K562 (cell line): Measurements from ENCODE around the gene ENDOD1. TPM values are rescaled to one million over a fixed set of nuclear protein-coding genes. Genes with fewer than 3 reads are reported as not detected.

Experiments
- ATAC-seq: fragments of 200-7000 bp; cut with Tn5 transposase; 3 replicates; pipeline ENCODE4 v1.9.1; 2020; ENCODE audit warnings: moderate library complexity
- BruUV-seq: library from RNA; stranded (reverse); fragments of 400-500 nt; replicated peaks from 2 replicates; lab custom pipeline; 2021; lab: Mats Ljungman, UMichigan
- CTCF ChIA-PET: fragments of 300-600 bp; formaldehyde crosslinking; extraction: SDS; loops from one replicate; lab custom pipeline; 2021; ENCODE audit warnings: low intra/inter-chr PET ratio; lab: Yijun Ruan, JAX
- POLR2A ChIA-PET: fragments of 300-600, 350-650 bp; sonication (Branson Sonifier 250); formaldehyde crosslinking; extraction: SDS; loops from one replicate; lab custom pipeline; 2021; ENCODE audit warnings: antibody characterized with exemption, inconsistent platforms; lab: Yijun Ruan, JAX
- DNase-seq, 4 experiments: peaks; one replicate each; pipeline versions ENCODE4 v3.0.0 to v3.0.0-alpha.2; 2011 to 2018; ENCODE audit warnings: low spot score in 3 of 4, mixed read lengths in 3 of 4; ENCODE audit errors: extremely low read depth in 1 of 4
- FAIRE-seq: peaks from 2 replicates; lab custom pipeline; 2011; peaks lifted over from hg19 to GRCh38; lab: Jason Lieb, UNC
- H2AFZ ChIP-seq: 2 replicates; pipeline ENCODE4 v1.6.0; 2011; ENCODE audit warnings: low read depth, low read length, control low read depth, inconsistent platforms
- H3K27ac ChIP-seq: fragments of 200-600 bp; 3 replicates; pipeline ENCODE4 v1.8.0; 2011; ENCODE audit warnings: low read depth, mild to moderate bottlenecking, control low read depth, inconsistent platforms, low read length, moderate library complexity, mixed read lengths; ENCODE audit errors: extremely low read depth
- H3K27me3 ChIP-seq, 2 experiments: fragments of 300-600 bp in 1 of 2; 2 replicates in 1 of 2; 3 replicates in 1 of 2; pipeline versions ENCODE4 v1.6.0 to v1.8.0; 2011; ENCODE audit warnings: inconsistent platforms in 2 of 2, low read length in 2 of 2, mild to moderate bottlenecking in 1 of 2, mixed read lengths in 1 of 2, moderate library complexity in 1 of 2; ENCODE audit not compliant: control insufficient read depth in 2 of 2, insufficient read depth in 2 of 2
- H3K36me3 ChIP-seq: fragments of 300-600 bp; 3 replicates; pipeline ENCODE4 v1.8.0; 2011; ENCODE audit warnings: mild to moderate bottlenecking, low read length, inconsistent platforms; ENCODE audit not compliant: control insufficient read depth, insufficient read depth
- H3K4me1 ChIP-seq, 2 experiments: fragments of 200-600 bp in 1 of 2; replicated peaks in 1 of 2; 2 replicates in 1 of 2; 3 replicates in 1 of 2; pipeline versions ENCODE4 v1.5.1 to v1.8.0; 2011; ENCODE audit warnings: inconsistent platforms in 2 of 2, low read length in 2 of 2, mild to moderate bottlenecking in 1 of 2, mixed read lengths in 1 of 2, moderate library complexity in 1 of 2; ENCODE audit not compliant: control insufficient read depth in 2 of 2, insufficient read depth in 2 of 2
- H3K4me2 ChIP-seq: 2 replicates; pipeline ENCODE4 v1.6.1; 2011; ENCODE audit warnings: low read length, control low read depth, inconsistent platforms, mixed read lengths; ENCODE audit not compliant: insufficient read depth
- H3K4me3 ChIP-seq: fragments of 200-600 bp; sonication (generic), shearing (Covaris generic); 2 replicates; pipeline ENCODE4 v1.5.1; 2016; ENCODE audit warnings: control low read depth, inconsistent platforms
- H3K79me2 ChIP-seq: fragments of 200-600 bp; 3 replicates; pipeline ENCODE4 v1.8.0; 2011; ENCODE audit warnings: low read length, inconsistent platforms; ENCODE audit not compliant: control insufficient read depth, insufficient read depth
- H3K9ac ChIP-seq, 2 experiments: 2 replicates each; pipeline versions ENCODE4 v1.6.0 to v1.6.1; 2011; ENCODE audit warnings: low read depth in 2 of 2, low read length in 2 of 2, control low read depth in 1 of 2, inconsistent platforms in 1 of 2, mild to moderate bottlenecking in 1 of 2, mixed read lengths in 1 of 2; ENCODE audit not compliant: insufficient read depth in 1 of 2
- H3K9me1 ChIP-seq: one replicate; pipeline ENCODE4 v1.6.0; 2011; ENCODE audit warnings: inconsistent platforms, mild to moderate bottlenecking, low read length, moderate library complexity; ENCODE audit not compliant: control insufficient read depth, insufficient read depth
- H3K9me3 ChIP-seq: replicated peaks from 2 replicates; pipeline ENCODE4 v1.5.1; 2011; ENCODE audit warnings: low read depth, low read length, inconsistent platforms; ENCODE audit not compliant: control insufficient read depth, insufficient read depth
- H4K20me1 ChIP-seq: replicated peaks from 2 replicates; pipeline ENCODE4 v1.6.1; 2011; ENCODE audit warnings: low read length, inconsistent platforms, mixed read lengths; ENCODE audit not compliant: control insufficient read depth, insufficient read depth
- HES1 ChIP-seq: fragments of 450-650 bp; IDR thresholded peaks from 2 replicates; pipeline ENCODE4 v1.6.1; 2016; ENCODE audit warnings: low read depth, mild to moderate bottlenecking, moderate library complexity
- NKRF ChIP-seq: fragments of 450-650 bp; IDR thresholded peaks from 2 replicates; pipeline ENCODE4 v1.6.1; 2016; ENCODE audit warnings: borderline replicate concordance
- SUPT5H ChIP-seq: fragments of 450-650 bp; IDR thresholded peaks from 2 replicates; pipeline ENCODE4 v1.6.1; 2016
- ZNF561 ChIP-seq: fragments of 450-650 bp; formaldehyde crosslinking; conservative IDR thresholded peaks from 2 replicates; pipeline ENCODE4 v1.4.0; 2020; ENCODE audit warnings: mild to moderate bottlenecking, moderate library complexity
- WGBS: fragments of 100-300 bp; shearing (Covaris generic); methylation state at CpG from one replicate; pipeline ENCODE4 v1.1.6; 2016; ENCODE audit warnings: low coverage, mixed read lengths; ENCODE audit not compliant: insufficient coverage; ENCODE audit errors: missing lambda C conversion rate; 5-methylcytosine and 5-hydroxymethylcytosine counted together
- in situ Hi-C: fragments of 300-500 bp; cut with MboI; formaldehyde crosslinking; loops from 4 replicates; pipeline ENCODE4 v1.15.0; 2018; ENCODE audit warnings: inconsistent platforms, mixed read lengths
- intact Hi-C: fragments of 100-400 bp; cut with micrococcal nuclease; formaldehyde crosslinking; loops from 2 replicates; pipeline ENCODE4 v1.14.2; 2022
- polyA plus RNA-seq, 8 experiments: library from polyadenylated mRNA; depleted of rRNA in 4 of 8; stranded (reverse) in 5 of 8; unstranded in 3 of 8; fragments of >200 nt; fragmentation: Nextera tagmentation in 2 of 8; fragmentation: Illumina TruSeq in 1 of 8; extraction: Ambion mirVana in 2 of 8; extraction: Trizol in 1 of 8; gene quantifications; 2 replicates each; pipeline versions ENCODE4 v1.2.1 to v1.2.3, GENCODE V29; 2011 to 2014; ENCODE audit warnings: inconsistent platforms in 1 of 8, missing spikeins in 1 of 8
- total RNA-seq, 7 experiments: library from RNA; depleted of rRNA in 6 of 7; stranded (reverse); fragments of >200 nt in 6 of 7; fragmentation: Illumina TruSeq in 2 of 7; extraction: Trizol in 2 of 7; gene quantifications; 2 replicates each; pipeline versions ENCODE4 v1.2.1 to v1.2.3, GENCODE V29; 2011 to 2021; ENCODE audit warnings: low replicate concordance in 1 of 7
- TF ChIP-seq, protein P1 (sequence below): fragments of 250-450 bp; sonication (Bioruptor Pico); IDR thresholded peaks from 2 replicates; pipeline ENCODE4 v1.5.1; 2021; ENCODE audit warnings: mild to moderate bottlenecking

The ENDOD1 gene
- total and polyA plus RNA-seq, 9 of the 15 experiments (the other 6 are each of a cell fraction or from before 2014, with no cell fraction given) = 4.2 to 11.8 (median 9.3) TPM

DNA sequence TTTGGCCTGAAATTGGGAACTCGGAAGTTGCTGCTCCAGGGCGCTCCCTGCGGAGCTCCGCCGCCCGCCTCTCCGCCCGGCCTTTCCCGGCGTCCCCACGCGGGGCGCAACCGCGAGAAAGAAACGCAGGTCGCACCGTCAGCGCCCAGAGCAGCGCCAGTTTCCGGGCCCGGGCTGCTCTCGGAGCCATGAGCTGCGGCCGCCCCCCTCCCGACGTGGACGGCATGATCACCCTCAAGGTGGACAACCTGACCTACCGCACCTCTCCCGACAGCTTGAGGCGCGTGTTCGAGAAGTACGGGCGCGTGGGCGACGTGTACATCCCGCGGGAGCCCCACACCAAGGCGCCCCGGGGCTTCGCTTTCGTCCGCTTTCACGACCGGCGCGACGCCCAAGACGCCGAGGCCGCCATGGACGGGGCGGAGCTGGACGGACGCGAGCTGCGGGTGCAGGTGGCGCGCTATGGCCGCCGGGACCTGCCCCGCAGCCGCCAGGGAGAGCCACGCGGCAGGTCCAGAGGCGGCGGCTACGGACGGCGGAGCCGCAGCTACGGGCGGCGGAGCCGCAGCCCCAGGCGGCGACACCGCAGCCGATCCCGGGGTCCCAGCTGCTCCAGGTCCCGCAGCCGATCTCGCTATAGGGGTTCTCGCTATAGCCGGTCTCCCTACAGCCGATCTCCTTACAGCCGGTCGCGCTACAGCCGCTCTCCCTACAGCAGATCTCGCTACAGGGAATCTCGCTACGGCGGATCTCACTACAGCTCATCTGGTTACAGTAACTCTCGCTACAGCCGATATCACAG lies 22.4 kb upstream of the ENDOD1 start (continued):
- TF ChIP-seq HES1 (no peak), SUPT5H (peak; percentile 85)
- TF ChIP-seq, protein P1, sequence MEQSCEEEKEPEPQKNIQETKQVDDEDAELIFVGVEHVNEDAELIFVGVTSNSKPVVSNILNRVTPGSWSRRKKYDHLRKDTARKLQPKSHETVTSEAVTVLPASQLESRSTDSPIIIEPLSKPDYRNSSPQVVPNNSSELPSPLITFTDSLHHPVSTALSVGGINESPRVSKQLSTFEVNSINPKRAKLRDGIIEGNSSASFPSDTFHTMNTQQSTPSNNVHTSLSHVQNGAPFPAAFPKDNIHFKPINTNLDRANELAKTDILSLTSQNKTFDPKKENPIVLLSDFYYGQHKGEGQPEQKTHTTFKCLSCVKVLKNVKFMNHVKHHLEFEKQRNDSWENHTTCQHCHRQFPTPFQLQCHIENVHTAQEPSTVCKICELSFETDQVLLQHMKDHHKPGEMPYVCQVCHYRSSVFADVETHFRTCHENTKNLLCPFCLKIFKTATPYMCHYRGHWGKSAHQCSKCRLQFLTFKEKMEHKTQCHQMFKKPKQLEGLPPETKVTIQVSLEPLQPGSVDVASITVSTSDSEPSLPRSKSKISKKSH (CRISPR knock-in tag) = no peak

DNA sequence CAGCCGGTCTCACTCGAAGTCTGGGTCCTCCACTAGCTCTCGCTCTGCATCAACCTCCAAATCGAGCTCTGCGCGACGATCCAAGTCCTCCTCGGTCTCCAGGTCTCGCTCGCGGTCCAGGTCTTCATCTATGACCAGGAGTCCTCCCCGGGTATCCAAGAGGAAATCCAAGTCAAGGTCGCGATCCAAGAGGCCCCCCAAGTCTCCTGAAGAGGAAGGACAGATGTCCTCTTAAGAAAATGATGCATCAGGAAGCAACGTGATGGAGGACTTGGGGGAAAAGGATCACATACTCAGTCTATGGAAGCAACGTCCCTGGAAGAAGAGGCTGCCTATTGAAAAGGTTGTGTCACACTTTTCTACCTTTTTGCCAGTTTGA lies 21.8 kb upstream of the ENDOD1 start:
- no peaks in the 10 kb centered on the region for H4K20me1 ChIP-seq
- peak; percentile 39 for ATAC-seq
- ChIA-PET CTCF (no interaction called here), POLR2A (interaction anchor here (0.6 to 3.7 kb wide), 21 partner anchors 10 to 162 kb away, joined by 3 to 29 read pairs (median 5); partner anchors contain the start of gene ENDOD1)
- H3K9me3 ChIP-seq = no peaks in the 10 kb centered on the region
- intact Hi-C loops = loop anchor here (2.0 to 10.0 kb wide), 6 partner anchors 21 to 697 kb away; partner anchors contain the start of genes CWC15, ENDOD1, KDM4D and SESN3
- peak; percentile 44 for FAIRE-seq
- peak overlapping the region; percentile 96 to 100 for H3K9ac ChIP-seq
- in situ Hi-C loops = no loop called here
- no TSS peak for BruUV-seq
- H3K4me1 ChIP-seq = peaks cover 0 to 5% of the 10 kb centered on the region in 2 experiments; a peak in 3 of 5 replicates
- no peaks in the 10 kb centered on the region for H3K9me1 ChIP-seq
- H3K4me2 ChIP-seq = peak overlapping the region; percentile 97
- peaks cover 38% of the 10 kb centered on the region for H3K79me2 ChIP-seq
- DNase-seq = peak in 1 of 4 experiments; percentile 68
- peaks cover 9% of the 10 kb centered on the region; the same call in 2 of the 3 replicates for H3K36me3 ChIP-seq
- 1% methylated on average over 14 of the region's 16 CpGs for WGBS
- peak overlapping the region; percentile 94 for H3K27ac ChIP-seq
- no peaks in the 10 kb centered on the region for H3K27me3 ChIP-seq
- peak overlapping the region; percentile 95 for H2AFZ ChIP-seq
- peak overlapping the region; percentile 86 for H3K4me3 ChIP-seq
- TF ChIP-seq NKRF (0 out of 2 replicates have a peak, but pooled peaks have one; percentile 36), ZNF561 (CRISPR knock-in tag) (no peak)
